GM18868 (cell line): ENCODE results near the gene INTS3.
A peak's percentile ranks its signal among the peaks of the same experiment; 100 is the strongest.
"Not testable (repeated sequence)": the region's sequence is repeated elsewhere in the genome, so short reads cannot be mapped to it uniquely, and the experiment has no call there.

Source experiments
- ATAC-seq: cut with Tn5 transposase; IDR thresholded peaks from one replicate; pipeline ENCODE4 v1.9.1; 2021; ENCODE audit warnings: mild to moderate bottlenecking, moderate library complexity; ENCODE audit not compliant: unreplicated experiment

Gene INTS3

DNA sequence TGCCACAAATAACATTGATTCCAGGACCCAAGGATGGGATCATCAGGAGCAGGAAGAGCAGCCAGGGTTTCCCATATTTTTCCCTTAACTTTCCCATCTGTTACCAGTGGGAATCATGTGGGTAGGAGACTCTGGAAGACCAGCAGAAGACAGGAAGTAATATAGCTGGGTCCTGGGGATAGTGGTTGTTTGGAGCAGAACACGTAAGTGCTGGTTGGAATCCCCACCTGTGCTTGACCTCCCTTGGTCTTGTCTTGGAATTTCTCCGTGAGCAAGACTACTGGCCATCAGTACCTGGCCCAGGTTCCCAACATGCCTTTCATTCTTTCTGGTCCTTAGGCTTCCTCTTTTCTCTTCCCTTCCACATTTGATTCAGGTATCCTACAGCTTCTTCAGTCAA, 26.4 kb downstream of the INTS3 start:
- no peak for ATAC-seq

DNA sequence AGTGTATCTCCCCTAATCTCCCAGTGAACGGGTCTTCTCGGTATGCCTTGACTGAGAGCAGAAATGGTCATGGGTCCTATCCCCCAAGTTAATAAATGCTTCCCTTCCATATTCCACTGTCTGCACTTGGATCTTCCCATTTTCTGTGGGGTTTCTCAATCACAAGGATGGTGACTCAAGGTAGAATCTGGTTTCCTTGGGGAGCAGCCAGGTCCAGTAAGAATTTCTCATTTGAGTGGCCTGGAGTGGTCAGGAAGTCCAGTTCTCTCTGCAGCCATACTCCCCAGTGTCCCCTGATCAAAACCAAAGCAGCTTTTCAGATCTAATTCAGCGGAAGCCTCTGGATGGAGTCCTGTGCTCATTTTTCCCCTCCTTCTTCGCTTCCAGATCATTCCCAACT, 32.6 kb downstream of the INTS3 start:
- ATAC-seq: no peak

DNA sequence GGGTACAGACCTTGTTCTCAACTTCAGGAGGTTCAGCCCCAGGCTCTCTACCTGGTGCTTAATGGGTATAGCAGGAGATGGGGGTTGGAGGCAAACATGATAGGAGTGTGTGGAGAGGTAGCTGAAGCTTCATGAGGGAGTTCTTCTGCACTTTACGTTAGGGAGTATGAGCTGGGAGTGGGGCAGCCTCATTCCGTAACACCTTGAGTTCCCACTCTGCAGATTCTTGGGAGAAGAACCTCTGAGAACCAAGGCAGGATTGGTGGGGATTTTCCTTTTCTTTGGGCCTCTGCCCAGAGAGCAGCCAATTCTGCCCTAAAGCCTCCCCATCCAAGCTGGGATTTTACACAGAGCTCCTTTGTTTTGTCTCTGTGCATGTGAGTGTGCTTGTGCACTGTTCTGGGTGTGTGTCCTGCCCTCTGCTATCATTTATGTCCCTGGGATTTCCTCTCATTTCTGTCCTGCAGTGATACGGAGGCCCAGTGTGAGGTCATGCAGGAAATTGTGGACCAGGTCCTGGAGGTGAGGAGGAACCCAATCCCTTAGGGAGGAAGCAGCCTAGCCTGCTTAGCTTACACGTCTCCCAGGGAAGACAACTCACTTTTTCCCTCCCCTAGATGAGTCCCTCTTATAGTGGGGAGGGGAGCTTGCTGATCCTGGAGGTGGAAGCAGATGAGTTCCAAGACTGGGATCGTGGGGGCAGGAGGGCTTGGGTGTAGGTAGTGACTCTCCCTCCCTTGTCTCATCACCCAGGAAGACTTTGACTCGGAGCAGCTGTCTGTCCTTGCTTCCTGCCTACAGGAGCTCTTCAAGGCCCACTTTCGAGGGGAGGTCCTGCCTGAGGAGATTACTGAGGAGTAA, 35.7 kb downstream of the INTS3 start:
- ATAC-seq: no peak

DNA sequence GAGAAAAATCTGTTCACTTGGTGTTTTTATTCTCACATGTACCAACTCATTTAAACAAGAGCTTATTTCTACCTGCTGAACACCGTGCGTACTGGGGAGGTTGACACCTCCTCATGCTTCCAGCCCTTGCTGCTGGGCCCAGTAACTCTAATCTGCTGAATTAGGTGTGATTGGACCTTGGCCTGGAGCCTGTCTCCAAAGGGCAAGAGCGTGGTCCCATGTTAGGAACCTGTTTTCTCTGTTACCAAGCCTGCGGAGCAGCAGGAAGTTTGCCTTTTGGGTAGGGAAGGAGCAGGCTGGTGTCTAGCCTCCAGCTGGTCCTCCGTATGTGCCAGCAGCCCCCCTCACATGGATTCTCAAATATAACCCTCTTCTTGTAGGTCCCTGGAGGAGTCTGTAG, 36.5 kb downstream of the INTS3 start:
- ATAC-seq: no peak

DNA sequence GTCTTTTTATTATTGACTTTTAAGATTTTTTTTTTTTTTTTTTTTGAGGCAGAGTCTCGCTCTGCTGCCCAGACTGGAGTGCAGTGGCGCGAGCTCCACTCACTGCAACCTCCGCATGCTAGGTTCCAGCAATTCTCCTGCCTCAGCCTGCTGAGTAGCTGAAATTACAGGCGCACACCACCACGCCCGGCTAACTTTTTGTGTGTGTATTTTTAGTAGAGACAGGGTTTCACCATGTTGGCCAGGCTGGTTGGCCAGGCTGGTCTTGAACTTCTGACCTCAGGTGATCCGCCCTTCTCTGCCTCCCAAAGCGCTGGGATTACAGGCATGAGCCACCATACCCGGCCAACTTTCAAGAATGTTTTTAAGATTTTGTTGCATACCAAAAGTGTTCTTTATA, 38.8 kb downstream of the INTS3 start:
- not testable (repeated sequence) for ATAC-seq

DNA sequence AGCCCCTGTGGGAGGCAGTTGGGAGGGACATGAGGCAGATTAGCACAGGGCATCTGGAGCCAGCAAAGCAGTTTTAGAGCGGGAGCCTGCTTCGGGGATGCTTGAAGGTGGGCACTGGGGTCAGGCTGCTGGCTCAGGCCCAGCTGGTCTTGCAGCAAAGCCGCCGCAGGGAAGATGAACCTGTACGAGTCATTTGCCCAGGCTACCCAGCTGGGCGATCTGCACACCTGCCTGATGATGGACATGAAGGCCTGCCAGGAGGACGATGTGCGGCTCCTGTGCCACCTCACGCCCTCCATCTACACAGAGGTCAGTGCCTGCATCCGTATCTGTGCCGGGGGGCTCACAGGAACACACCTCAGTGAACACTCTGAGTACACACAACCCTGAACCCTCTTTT, 39.7 kb downstream of the INTS3 start:
- ATAC-seq: no peak

DNA sequence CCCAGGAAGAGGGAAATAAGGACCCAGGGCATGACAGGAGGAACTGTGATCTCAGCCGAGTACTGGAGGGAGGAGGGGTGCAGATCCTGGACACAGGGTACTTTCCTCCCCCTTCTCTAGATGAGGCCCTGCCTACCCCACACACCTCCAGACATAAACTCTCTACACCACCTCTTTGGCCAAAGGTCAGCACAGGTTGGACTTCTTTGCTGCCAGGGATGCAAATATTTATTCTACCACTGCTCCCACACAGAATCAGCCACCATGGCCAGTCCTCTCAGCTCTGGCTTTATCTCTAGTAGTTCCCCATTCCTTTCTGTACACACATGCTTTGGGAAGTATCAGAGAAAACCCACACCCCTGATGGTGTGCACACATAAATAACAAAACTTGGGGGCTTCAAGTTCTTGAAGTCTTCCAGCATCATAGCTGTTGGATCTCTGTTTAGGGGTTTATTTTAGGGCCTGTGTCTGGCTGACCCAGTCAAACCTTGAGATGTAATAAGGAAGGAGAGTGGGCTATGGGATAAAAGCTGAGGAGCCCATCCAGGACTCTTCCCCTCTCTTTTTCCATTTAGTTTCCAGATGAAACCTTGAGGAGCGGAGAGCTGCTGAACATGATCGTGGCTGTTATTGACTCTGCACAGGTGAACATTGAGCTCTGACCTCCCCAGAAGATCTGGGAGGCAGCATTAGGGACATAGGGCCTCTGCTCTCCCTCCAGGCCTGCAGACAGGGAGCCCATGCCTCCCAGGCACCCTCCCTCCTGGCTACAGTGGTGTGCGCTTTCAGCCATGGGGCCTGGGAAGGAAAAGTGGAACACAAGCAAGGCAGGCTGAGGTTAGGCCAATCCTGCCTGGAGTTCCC, 40.7 kb downstream of the INTS3 start:
- ATAC-seq: no peak

DNA sequence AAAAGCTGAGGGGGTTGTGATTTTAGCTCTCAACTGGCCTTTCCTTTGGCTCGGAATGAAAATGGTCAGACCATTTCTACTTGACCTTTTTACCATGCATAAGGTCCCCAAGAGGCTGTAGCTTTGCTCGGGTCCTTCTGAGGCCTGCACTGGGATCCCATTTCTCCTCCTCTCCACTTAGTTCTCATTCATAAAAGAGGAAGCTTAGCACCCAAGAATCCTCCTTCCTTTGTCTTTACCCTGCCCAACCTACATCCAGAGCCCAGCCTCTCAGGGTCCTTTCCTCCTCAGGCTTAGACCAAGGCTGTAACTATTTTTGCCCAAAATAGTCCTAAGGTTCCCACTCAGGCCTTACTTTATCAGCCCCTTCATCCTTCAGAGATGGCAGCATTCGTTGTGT, 41.4 kb downstream of the INTS3 start:
- ATAC-seq: no peak

DNA sequence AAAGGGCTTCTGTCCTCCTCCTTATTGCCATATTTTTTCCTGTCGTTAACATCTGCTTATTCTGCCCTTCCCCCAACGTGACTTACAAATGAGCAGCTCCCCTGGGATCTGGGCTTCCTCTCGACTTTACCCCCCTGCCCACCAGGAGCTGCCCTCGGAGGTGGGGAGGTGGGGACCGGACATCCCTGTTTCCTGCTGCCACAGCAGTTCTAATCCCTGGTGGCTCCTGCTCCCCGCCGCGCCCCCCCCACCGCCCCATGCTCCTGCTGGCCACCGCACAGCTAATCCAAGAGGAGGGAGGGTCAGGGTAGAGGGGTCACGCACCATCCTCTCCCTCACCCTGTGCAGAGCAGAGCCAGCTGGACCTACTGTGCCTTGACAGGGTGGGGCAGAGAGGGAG, 42.9 kb downstream of the INTS3 start:
- no peak for ATAC-seq

DNA sequence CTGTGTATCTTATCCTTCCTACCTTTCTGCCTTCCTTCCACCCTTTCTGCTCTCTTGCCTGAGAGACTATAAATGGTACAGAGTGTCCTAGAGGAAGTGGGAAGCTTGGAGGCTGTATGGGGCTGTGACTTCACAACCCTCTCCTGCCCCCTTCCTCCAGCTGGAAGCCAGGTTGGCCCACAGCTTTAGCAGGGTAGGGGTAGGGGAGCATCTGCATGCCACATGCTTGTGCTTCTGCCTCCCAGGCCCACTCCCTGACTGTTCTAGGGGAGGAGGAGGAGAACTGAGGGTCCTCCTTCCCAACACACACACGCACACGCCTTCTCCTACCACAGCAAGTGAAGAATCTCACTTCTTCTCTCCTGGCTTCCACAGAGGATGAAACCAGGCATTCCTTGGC, 43.4 kb downstream of the INTS3 start:
- ATAC-seq: no peak

DNA sequence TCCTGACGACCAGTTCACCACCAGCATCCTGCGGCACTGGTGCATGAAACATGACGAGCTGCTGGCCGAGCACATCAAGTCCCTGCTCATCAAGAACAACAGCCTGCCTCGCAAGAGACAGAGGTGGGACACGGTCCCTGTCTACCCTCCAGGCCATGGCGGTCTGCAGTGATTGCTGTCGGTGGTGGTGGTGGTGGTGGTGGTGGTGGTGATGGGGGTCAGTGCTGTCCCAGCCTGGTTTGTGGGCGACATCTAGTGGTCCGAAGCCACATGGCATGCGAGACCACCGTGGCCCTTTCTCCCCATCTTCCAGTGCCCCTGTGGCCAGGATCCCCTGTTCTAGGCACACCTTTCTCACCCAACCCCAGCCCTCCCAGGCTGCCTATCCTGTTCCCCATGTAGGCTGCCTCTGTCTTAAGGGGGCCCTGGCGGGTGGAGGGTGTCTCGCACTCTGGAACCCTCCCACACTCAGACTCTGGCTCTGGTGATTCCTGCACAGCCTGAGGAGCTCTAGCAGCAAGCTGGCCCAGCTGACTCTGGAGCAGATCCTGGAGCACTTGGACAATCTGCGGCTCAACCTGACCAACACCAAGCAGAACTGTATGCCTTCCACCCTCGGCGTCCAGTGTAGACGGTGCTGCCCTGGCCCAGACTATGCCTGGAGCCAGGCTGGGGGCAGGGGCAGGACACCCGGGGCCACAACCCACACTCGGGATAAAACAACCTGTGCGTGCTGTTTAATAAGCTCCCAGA, 44.2 kb downstream of the INTS3 start:
- ATAC-seq: no peak

DNA sequence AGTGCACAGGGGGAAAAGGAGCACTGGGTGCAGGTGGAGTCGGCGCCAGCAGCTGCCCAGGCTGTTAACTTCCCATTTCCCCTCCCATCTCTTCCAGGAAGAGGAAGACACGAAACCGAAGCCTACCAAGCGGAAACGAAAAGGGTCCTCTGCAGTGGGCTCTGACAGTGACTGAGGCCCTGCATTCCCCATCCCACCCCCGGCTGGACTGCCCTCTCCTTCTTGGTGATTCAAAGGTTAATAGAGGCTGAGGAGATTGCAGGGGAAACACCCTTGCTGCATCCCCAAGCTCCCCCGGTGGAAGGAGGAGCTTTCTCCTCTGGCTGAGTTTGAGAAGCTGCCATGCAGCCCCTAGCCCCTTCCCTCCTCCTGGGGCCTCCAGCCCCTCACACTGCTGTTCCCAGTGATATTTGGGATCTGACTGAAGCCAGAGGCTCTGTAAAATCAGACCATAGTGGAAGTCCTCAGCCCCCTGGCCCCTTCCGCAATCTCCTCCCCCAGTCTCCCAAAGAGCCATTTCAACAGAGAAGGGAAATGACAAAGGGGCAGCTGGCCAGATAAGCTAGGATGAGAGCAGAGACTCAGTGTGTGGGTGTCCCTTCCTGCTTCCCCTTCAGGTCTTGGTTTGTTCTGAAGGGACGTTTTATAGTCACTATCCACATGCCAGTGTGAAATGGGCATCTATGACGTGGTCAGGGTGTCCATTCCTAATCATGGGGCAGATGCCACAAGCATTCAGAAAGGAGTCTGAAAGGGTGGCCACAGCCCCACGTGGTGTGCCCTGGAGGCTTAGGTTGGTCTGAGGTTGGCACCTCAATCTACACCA, 45.5 kb downstream of the INTS3 start:
- no peak for ATAC-seq

DNA sequence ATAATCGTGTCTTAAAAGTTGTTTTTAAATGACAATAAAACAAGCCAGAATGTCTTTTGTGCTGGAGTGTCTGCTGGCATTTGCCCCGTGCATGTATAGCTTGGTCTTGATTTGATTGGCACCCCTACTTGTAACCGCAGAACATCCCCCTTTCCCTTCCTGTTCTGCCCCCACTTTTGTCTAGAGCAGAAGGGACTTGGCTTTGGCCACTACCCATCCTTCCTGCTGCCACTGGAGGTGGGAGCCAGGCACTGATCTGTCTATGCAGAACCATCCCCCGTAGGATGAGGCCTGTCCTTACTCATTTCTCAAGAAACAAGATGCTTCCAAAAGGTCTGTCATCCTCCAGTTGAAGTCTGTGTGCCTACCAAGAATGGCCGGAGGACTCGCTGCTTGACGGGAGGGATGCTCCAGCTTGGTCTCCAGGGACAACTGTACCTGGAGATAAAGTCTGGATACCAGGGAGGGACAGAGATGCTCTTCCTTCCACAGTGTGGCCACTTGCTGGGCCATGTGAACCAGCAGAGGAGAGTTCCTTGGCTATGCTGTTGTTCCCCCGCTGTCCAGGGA, 46.3 kb downstream of the INTS3 start:
- ATAC-seq: no peak

DNA sequence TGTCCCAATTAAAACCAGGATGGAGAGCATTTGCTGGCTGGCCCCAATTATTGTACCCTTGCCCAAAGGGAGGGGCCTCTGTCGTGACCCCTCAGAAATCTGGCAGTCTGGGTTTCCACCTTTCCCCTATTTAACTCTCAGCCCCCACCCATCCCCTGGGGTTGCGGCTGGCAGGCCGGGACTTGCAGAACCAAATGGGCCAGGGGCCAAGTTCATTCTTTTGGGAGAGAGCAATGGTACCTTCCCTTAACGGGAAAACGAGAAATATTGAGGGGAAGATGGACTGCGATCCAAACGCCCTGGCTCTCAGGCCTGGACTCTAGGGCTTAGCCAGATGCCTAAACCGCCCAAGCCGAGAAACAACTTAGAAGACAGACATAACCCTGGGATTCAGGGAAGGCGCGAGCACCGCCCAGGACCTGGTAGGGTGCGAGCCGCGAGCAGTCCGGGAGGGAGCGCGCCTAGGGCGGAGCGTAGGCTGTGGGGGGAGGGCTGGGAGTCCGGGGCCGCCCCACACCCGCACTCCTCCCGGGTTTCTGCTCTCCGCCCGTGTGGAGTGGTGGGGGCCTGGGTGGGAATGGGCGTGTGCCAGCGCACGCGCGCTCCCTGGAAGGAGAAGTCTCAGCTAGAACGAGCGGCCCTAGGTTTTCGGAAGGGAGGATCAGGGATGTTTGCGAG, 47.1 kb downstream of the INTS3 start, which contains the start of gene SLC27A3:
Gene SLC27A3 (plus strand): TSS at position 628 of the 678 bp plus-strand sequence. CDS start 91 bp downstream, outside the sequence.
- ATAC-seq: peak; percentile 26

DNA sequence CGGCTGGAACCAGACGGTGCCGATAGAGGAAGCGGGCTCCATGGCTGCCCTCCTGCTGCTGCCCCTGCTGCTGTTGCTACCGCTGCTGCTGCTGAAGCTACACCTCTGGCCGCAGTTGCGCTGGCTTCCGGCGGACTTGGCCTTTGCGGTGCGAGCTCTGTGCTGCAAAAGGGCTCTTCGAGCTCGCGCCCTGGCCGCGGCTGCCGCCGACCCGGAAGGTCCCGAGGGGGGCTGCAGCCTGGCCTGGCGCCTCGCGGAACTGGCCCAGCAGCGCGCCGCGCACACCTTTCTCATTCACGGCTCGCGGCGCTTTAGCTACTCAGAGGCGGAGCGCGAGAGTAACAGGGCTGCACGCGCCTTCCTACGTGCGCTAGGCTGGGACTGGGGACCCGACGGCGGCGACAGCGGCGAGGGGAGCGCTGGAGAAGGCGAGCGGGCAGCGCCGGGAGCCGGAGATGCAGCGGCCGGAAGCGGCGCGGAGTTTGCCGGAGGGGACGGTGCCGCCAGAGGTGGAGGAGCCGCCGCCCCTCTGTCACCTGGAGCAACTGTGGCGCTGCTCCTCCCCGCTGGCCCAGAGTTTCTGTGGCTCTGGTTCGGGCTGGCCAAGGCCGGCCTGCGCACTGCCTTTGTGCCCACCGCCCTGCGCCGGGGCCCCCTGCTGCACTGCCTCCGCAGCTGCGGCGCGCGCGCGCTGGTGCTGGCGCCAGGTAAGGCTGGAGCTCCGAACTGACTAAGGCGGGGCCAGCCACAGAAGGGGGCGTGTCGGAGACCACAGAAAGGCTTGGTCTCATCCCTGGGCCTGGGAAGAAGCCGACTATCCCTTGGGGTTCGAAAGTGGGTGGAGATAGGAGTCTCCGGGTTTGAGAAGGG, 47.8 kb downstream of the INTS3 start:
- peak; percentile 68 for ATAC-seq

DNA sequence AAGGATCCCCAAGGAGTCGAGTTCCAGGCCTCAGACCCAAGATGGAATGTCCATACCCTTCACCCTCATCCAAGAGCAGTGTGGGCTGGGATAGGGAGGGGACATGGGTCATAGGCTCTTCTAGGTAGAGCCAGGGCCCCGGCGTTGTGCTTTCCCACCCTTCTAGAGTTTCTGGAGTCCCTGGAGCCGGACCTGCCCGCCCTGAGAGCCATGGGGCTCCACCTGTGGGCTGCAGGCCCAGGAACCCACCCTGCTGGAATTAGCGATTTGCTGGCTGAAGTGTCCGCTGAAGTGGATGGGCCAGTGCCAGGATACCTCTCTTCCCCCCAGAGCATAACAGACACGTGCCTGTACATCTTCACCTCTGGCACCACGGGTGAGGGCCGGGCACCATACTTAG, 48.5 kb downstream of the INTS3 start:
- no peak for ATAC-seq

DNA sequence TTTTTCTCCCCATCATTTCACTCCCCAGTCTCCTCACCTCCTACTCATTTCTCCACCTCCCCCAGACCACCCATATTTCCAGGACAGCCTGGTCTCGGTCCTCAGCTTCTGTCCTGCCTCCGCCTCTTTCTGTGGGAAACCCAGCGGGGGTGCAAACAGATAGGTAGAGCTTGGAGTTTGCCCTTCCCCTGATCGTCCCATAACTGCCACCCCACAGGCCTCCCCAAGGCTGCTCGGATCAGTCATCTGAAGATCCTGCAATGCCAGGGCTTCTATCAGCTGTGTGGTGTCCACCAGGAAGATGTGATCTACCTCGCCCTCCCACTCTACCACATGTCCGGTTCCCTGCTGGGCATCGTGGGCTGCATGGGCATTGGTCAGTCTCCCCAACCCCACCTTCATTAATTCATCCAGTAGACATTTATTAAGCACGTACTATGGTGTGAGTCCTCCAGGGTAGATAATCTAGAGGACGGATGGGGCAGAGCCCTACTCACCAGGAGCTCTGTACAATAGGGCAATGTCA, 49.1 kb downstream of the INTS3 start:
- ATAC-seq: no peak

DNA sequence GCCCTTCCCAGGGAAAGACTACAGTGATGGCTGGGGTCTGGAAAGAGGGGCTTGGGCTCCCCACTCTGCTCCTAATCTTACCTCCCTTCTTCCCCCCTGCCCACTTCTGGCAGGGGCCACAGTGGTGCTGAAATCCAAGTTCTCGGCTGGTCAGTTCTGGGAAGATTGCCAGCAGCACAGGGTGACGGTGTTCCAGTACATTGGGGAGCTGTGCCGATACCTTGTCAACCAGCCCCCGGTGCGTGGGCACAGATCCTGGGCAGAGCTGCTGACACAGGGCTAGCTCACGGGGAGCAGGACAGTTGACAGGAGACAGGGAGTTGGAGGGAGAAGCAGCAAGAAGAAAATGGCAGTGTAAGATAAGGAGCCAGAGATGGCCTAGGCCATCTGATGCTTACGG, 49.8 kb downstream of the INTS3 start:
- no peak for ATAC-seq
